ENCODE results near the gene MGLL.
"Not testable (repeated sequence)": the region's sequence is repeated elsewhere in the genome, so short reads cannot be mapped to it uniquely, and the experiment has no call there.

Gene MGLL

GRCh38 chr3:127671523-127672428 lies 150.5 kb downstream of the MGLL start:
- ATAC-seq: peak; percentile 2 to 8

GRCh38 chr3:127670761-127671522 lies 151.4 kb downstream of the MGLL start:
- no peak for ATAC-seq

- ATAC-seq: no peak
Measured at GRCh38 chr3:127670229-127670559, 152.1 kb downstream of the MGLL start.

- no peak for ATAC-seq
Measured at GRCh38 chr3:127669541-127670228, 152.6 kb downstream of the MGLL start.

GRCh38 chr3:127668906-127669305 lies 153.4 kb downstream of the MGLL start:
- ATAC-seq: no peak

GRCh38 chr3:127667119-127667681 lies 155.1 kb downstream of the MGLL start:
- no peak for ATAC-seq

- no peak for ATAC-seq
Measured at GRCh38 chr3:127666676-127667075, 155.6 kb downstream of the MGLL start.

GRCh38 chr3:127665586-127665985 lies 156.7 kb downstream of the MGLL start:
- no peak for ATAC-seq

GRCh38 chr3:127665165-127665564 lies 157.2 kb downstream of the MGLL start:
- no peak for ATAC-seq

GRCh38 chr3:127663151-127663550 lies 159.2 kb downstream of the MGLL start:
- ATAC-seq: no peak

- ATAC-seq: no peak
Measured at GRCh38 chr3:127662001-127662469, 160.3 kb downstream of the MGLL start.

- ATAC-seq: no peak
Measured at GRCh38 chr3:127661600-127661999, 160.7 kb downstream of the MGLL start.

- ATAC-seq: no peak
Measured at GRCh38 chr3:127660621-127661251, 161.6 kb downstream of the MGLL start.

GRCh38 chr3:127658234-127658633 lies 164.1 kb downstream of the MGLL start:
- ATAC-seq: no peak

GRCh38 chr3:127656906-127657305 lies 165.4 kb downstream of the MGLL start:
- ATAC-seq: no peak

GRCh38 chr3:127655641-127656040 lies 166.7 kb downstream of the MGLL start:
- ATAC-seq: no peak

GRCh38 chr3:127654993-127655392 lies 167.3 kb downstream of the MGLL start:
- ATAC-seq: not testable (repeated sequence)

GRCh38 chr3:127654374-127654773 lies 167.9 kb downstream of the MGLL start:
- no peak for ATAC-seq

- ATAC-seq: peak in 1 of 2 donors; percentile 53
Measured at GRCh38 chr3:127652246-127652995, 169.9 kb downstream of the MGLL start.

- no peak for ATAC-seq
Measured at GRCh38 chr3:127651516-127652172, 170.7 kb downstream of the MGLL start.

- no peak for ATAC-seq
Measured at GRCh38 chr3:127650236-127650635, 172.1 kb downstream of the MGLL start.
